ENCODE results near the gene BRIP1.
"Not testable (repeated sequence)": the region's sequence is repeated elsewhere in the genome, so short reads cannot be mapped to it uniquely, and the experiment has no call there.

The BRIP1 gene

GRCh38 chr17:61674609-61675008 is 188.7 kb downstream of the BRIP1 start:
- H3K27me3 ChIP-seq (ENCODE audit: low read depth, low read length); H3K27ac ChIP-seq (ENCODE audit: low read length); H4K20me1 ChIP-seq (ENCODE audit: insufficient read depth, low read length); H3K9me3 ChIP-seq (ENCODE audit: insufficient read depth, low read length); H3K9ac ChIP-seq (ENCODE audit: low read length); H3K4me2 ChIP-seq (ENCODE audit: low read length); H3K79me2 ChIP-seq (ENCODE audit: low read length); H3K4me1 ChIP-seq (ENCODE audit: low read length); H3K36me3 ChIP-seq (replicated peaks; ENCODE audit: low read depth, low read length); H3K4me3 ChIP-seq (ENCODE audit: low read length); H2AFZ ChIP-seq (ENCODE audit: low read depth, low read length): not testable (repeated sequence)

- not testable (repeated sequence) for H3K36me3 ChIP-seq (replicated peaks; ENCODE audit: low read depth, low read length); H3K9me3 ChIP-seq (ENCODE audit: insufficient read depth, low read length); H3K79me2 ChIP-seq (ENCODE audit: low read length); H2AFZ ChIP-seq (ENCODE audit: low read depth, low read length); H4K20me1 ChIP-seq (ENCODE audit: insufficient read depth, low read length); H3K4me2 ChIP-seq (ENCODE audit: low read length); H3K9ac ChIP-seq (ENCODE audit: low read length); H3K4me1 ChIP-seq (ENCODE audit: low read length); H3K4me3 ChIP-seq (ENCODE audit: low read length); H3K27me3 ChIP-seq (ENCODE audit: low read depth, low read length); H3K27ac ChIP-seq (ENCODE audit: low read length)
Measured at GRCh38 chr17:61673019-61673897, 190.1 kb downstream of the BRIP1 start.

GRCh38 chr17:61672140-61672539 is 191.2 kb downstream of the BRIP1 start:
- Histone ChIP-seq H3K79me2 (ENCODE audit: low read length) (no peaks in the 10 kb centered on the region), H3K4me1 (ENCODE audit: low read length) (no peaks in the 10 kb centered on the region), H3K27me3 (ENCODE audit: low read depth, low read length) (no peaks in the 10 kb centered on the region), H3K4me3 (ENCODE audit: low read length) (no peak overlapping the region), H4K20me1 (ENCODE audit: insufficient read depth, low read length) (no peaks in the 10 kb centered on the region), H3K36me3 (replicated peaks; ENCODE audit: low read depth, low read length) (no peaks in the 10 kb centered on the region), H3K4me2 (ENCODE audit: low read length) (no peak overlapping the region), H3K9me3 (ENCODE audit: insufficient read depth, low read length) (no peaks in the 10 kb centered on the region), H2AFZ (ENCODE audit: low read depth, low read length) (no peak overlapping the region), H3K27ac (ENCODE audit: low read length) (no peak overlapping the region), H3K9ac (ENCODE audit: low read length) (no peak overlapping the region)
- TF ChIP-seq EZH2phosphoT487 (IDR thresholded peaks at IDR 0.05; ENCODE audit: low read depth) = no peak
- no peak for TF ChIP-seq CTCF (IDR thresholded peaks at IDR 0.05; ENCODE audit: low read depth, low read length)

- no peaks in the 10 kb centered on the region for H4K20me1 ChIP-seq (ENCODE audit: insufficient read depth, low read length)
- no peak overlapping the region for H3K4me3 ChIP-seq (ENCODE audit: low read length)
- no peak overlapping the region for H2AFZ ChIP-seq (ENCODE audit: low read depth, low read length)
- H3K4me1 ChIP-seq (ENCODE audit: low read length) = no peaks in the 10 kb centered on the region
- H3K36me3 ChIP-seq (replicated peaks; ENCODE audit: low read depth, low read length) = no peaks in the 10 kb centered on the region
- no peaks in the 10 kb centered on the region for H3K9me3 ChIP-seq (ENCODE audit: insufficient read depth, low read length)
- H3K9ac ChIP-seq (ENCODE audit: low read length) = no peak overlapping the region
- H3K27ac ChIP-seq (ENCODE audit: low read length) = no peak overlapping the region
- TF ChIP-seq CTCF (IDR thresholded peaks at IDR 0.05; ENCODE audit: low read depth, low read length) = no peak
- no peaks in the 10 kb centered on the region for H3K27me3 ChIP-seq (ENCODE audit: low read depth, low read length)
- H3K4me2 ChIP-seq (ENCODE audit: low read length) = no peak overlapping the region
- H3K79me2 ChIP-seq (ENCODE audit: low read length) = no peaks in the 10 kb centered on the region
Measured at GRCh38 chr17:61670691-61671090, 192.6 kb downstream of the BRIP1 start.

GRCh38 chr17:61669522-61669921 is 193.8 kb downstream of the BRIP1 start:
- H3K9me3 ChIP-seq (ENCODE audit: insufficient read depth, low read length) = no peaks in the 10 kb centered on the region

More at GRCh38 chr17:61669522-61669921, 193.8 kb downstream of the BRIP1 start:
- no peaks in the 10 kb centered on the region for H3K27me3 ChIP-seq (ENCODE audit: low read depth, low read length)
- no peak overlapping the region for H3K9ac ChIP-seq (ENCODE audit: low read length)
- no peak overlapping the region for H2AFZ ChIP-seq (ENCODE audit: low read depth, low read length)
- no peaks in the 10 kb centered on the region for H3K79me2 ChIP-seq (ENCODE audit: low read length)
- H4K20me1 ChIP-seq (ENCODE audit: insufficient read depth, low read length) = no peaks in the 10 kb centered on the region
- H3K4me2 ChIP-seq (ENCODE audit: low read length) = no peak overlapping the region
- H3K36me3 ChIP-seq (replicated peaks; ENCODE audit: low read depth, low read length) = no peaks in the 10 kb centered on the region
- H3K4me3 ChIP-seq (ENCODE audit: low read length) = no peak overlapping the region
- no peaks in the 10 kb centered on the region for H3K4me1 ChIP-seq (ENCODE audit: low read length)
- H3K27ac ChIP-seq (ENCODE audit: low read length) = no peak overlapping the region
- no peak for TF ChIP-seq EZH2phosphoT487 (IDR thresholded peaks at IDR 0.05; ENCODE audit: low read depth)

Data from OCI-LY3 (cell line).